ENCODE results near the gene LDHD. TPM values are rescaled to one million over a fixed set of nuclear protein-coding genes. Genes with fewer than 3 reads are reported as not detected.
A peak's percentile ranks its signal among the peaks of the same experiment; 100 is the strongest.

Gene LDHD
- total and polyA plus RNA-seq, 2 of the 13 experiments (the other 11 are each of a cell fraction or from before 2014, with no cell fraction given), result 9.1 to 9.8 TPM

DNA sequence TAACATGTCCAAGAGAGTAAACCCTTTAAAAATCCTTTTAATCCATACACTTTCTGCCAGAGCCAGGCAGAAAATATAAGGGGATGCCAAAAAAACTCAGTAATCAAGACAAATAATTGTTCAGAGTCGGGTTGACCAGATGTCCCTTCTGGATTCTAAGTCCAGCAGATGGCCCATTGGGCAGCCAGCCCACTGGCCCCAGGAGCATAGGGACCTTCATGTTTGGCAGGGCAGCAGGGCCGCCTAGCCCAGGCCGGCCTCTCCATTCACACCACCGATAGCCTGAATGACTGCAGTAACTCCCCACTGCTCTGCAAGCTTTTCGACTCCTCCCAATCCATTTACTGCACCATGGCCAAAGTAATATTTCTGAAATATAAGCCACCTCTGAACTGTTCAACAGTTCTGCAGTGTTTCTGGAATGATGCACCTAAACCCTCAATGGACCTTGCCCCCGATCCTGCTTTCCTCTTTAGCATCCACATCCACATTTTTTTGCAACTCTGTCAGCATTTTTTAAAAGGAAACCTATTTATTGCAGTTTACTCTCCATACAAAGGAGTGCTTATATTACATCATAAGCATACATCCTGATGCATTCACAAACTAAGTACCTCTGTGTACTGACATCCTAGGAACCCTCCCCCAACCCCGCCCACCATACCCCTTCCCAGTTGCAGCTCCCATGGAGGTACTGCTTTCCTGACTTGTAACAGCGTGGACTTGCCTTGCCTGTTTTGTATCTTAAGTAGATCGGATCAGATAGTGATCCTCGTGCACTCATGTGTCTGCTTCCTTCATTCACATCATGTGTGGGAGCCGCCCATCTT lies 46.4 kb downstream of the LDHD start (continued):
- TF ChIP-seq ZNF678 (CRISPR knock-in tag; IDR thresholded peaks at IDR 0.05), result no peak
- TF ChIP-seq, protein P1, sequence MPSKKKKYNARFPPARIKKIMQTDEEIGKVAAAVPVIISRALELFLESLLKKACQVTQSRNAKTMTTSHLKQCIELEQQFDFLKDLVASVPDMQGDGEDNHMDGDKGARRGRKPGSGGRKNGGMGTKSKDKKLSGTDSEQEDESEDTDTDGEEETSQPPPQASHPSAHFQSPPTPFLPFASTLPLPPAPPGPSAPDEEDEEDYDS (CRISPR knock-in tag; IDR thresholded peaks at IDR 0.05), result peak; percentile 61; the same call in 1 of the 2 replicates
- no peak for TF ChIP-seq TBP (CRISPR knock-in tag; IDR thresholded peaks at IDR 0.05)
- TF ChIP-seq ZNF619 (CRISPR knock-in tag; IDR thresholded peaks at IDR 0.05), result no peak
- no peak for TF ChIP-seq RAD21 (CRISPR knock-in tag; IDR thresholded peaks at IDR 0.05)
- TF ChIP-seq ZNF749 (CRISPR knock-in tag; IDR thresholded peaks at IDR 0.05; ENCODE audit: borderline replicate concordance), result no peak
- TF ChIP-seq, protein P2, sequence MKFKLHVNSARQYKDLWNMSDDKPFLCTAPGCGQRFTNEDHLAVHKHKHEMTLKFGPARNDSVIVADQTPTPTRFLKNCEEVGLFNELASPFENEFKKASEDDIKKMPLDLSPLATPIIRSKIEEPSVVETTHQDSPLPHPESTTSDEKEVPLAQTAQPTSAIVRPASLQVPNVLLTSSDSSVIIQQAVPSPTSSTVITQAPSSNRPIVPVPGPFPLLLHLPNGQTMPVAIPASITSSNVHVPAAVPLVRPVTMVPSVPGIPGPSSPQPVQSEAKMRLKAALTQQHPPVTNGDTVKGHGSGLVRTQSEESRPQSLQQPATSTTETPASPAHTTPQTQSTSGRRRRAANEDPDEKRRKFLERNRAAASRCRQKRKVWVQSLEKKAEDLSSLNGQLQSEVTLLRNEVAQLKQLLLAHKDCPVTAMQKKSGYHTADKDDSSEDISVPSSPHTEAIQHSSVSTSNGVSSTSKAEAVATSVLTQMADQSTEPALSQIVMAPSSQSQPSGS (CRISPR knock-in tag; IDR thresholded peaks at IDR 0.05), result peak; percentile 85
- TF ChIP-seq STAG1 (CRISPR knock-in tag; IDR thresholded peaks at IDR 0.05), result peak; percentile 21
- TF ChIP-seq RBFOX2 (IDR thresholded peaks at IDR 0.05; ENCODE audit: low read depth, low read length), result no peak
- no peak for TF ChIP-seq SP1 (IDR thresholded peaks at IDR 0.05)
- peak; percentile 30 for TF ChIP-seq SP1 (CRISPR knock-in tag; IDR thresholded peaks at IDR 0.05)
- TF ChIP-seq SIN3A (IDR thresholded peaks at IDR 0.05; ENCODE audit: borderline replicate concordance, low read depth, low read length), result no peak
- TF ChIP-seq ZNF616 (CRISPR knock-in tag; IDR thresholded peaks at IDR 0.05; ENCODE audit: low read depth), result no peak
- TF ChIP-seq HES4 (CRISPR knock-in tag; IDR thresholded peaks at IDR 0.05; ENCODE audit: borderline replicate concordance), result no peak
- no peak for TF ChIP-seq ATF7-NPFF (CRISPR knock-in tag; IDR thresholded peaks at IDR 0.05; ENCODE audit: low read depth)
- TF ChIP-seq, protein P3, sequence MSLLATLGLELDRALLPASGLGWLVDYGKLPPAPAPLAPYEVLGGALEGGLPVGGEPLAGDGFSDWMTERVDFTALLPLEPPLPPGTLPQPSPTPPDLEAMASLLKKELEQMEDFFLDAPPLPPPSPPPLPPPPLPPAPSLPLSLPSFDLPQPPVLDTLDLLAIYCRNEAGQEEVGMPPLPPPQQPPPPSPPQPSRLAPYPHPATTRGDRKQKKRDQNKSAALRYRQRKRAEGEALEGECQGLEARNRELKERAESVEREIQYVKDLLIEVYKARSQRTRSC (CRISPR knock-in tag; IDR thresholded peaks at IDR 0.05; ENCODE audit: low read depth), result no peak
- TF ChIP-seq SALL1 (CRISPR knock-in tag; IDR thresholded peaks at IDR 0.05), result peak; percentile 84
- peak; percentile 56; the same call in 1 of the 2 replicates for TF ChIP-seq FOXO1 (CRISPR knock-in tag; IDR thresholded peaks at IDR 0.05)
- TF ChIP-seq ZNF614 (CRISPR knock-in tag; IDR thresholded peaks at IDR 0.05; ENCODE audit: borderline replicate concordance), result peak; percentile 85
- TF ChIP-seq MTF1 (CRISPR knock-in tag; IDR thresholded peaks at IDR 0.05), result no peak
- TF ChIP-seq ZNF589 (CRISPR knock-in tag; conservative IDR thresholded peaks at IDR 0.05), result 0 out of 2 replicates have a peak, but pooled peaks have one; percentile 34
- TF ChIP-seq CEBPB (IDR thresholded peaks at IDR 0.05; ENCODE audit: borderline replicate concordance, low read depth, low read length), result peak; percentile 81
- TF ChIP-seq ZNF354B (CRISPR knock-in tag; IDR thresholded peaks at IDR 0.05), result no peak
- TF ChIP-seq, protein P4, sequence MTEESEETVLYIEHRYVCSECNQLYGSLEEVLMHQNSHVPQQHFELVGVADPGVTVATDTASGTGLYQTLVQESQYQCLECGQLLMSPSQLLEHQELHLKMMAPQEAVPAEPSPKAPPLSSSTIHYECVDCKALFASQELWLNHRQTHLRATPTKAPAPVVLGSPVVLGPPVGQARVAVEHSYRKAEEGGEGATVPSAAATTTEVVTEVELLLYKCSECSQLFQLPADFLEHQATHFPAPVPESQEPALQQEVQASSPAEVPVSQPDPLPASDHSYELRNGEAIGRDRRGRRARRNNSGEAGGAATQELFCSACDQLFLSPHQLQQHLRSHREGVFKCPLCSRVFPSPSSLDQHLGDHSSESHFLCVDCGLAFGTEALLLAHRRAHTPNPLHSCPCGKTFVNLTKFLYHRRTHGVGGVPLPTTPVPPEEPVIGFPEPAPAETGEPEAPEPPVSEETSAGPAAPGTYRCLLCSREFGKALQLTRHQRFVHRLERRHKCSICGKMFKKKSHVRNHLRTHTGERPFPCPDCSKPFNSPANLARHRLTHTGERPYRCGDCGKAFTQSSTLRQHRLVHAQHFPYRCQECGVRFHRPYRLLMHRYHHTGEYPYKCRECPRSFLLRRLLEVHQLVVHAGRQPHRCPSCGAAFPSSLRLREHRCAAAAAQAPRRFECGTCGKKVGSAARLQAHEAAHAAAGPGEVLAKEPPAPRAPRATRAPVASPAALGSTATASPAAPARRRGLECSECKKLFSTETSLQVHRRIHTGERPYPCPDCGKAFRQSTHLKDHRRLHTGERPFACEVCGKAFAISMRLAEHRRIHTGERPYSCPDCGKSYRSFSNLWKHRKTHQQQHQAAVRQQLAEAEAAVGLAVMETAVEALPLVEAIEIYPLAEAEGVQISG (CRISPR knock-in tag; IDR thresholded peaks at IDR 0.05), result peak; percentile 35; the same call in 1 of the 2 replicates
- TF ChIP-seq, protein P5, sequence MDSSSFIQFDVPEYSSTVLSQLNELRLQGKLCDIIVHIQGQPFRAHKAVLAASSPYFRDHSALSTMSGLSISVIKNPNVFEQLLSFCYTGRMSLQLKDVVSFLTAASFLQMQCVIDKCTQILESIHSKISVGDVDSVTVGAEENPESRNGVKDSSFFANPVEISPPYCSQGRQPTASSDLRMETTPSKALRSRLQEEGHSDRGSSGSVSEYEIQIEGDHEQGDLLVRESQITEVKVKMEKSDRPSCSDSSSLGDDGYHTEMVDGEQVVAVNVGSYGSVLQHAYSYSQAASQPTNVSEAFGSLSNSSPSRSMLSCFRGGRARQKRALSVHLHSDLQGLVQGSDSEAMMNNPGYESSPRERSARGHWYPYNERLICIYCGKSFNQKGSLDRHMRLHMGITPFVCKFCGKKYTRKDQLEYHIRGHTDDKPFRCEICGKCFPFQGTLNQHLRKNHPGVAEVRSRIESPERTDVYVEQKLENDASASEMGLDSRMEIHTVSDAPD (CRISPR knock-in tag; IDR thresholded peaks at IDR 0.05), result no peak
